Neuronal stem cell (in vitro differentiated cells): ENCODE data around the gene TMCC1.
"Not testable (repeated sequence)": the region's sequence is repeated elsewhere in the genome, so short reads cannot be mapped to it uniquely, and the experiment has no call there.

Experiments used
- DNase-seq: peaks from one replicate; pipeline ENCODE4 v3.0.0-alpha.2; 2013; ENCODE audit warnings: low spot score
- H2AFZ ChIP-seq: one replicate; pipeline ENCODE4 v1.6.1; 2013; ENCODE audit warnings: mild to moderate bottlenecking, low read length, inconsistent platforms
- H2AK5ac ChIP-seq: 2 replicates; pipeline ENCODE4 v1.6.1; 2013; ENCODE audit warnings: low read depth, mild to moderate bottlenecking, inconsistent platforms, low read length, moderate library complexity, mixed read lengths
- H2BK120ac ChIP-seq: 2 replicates; pipeline ENCODE4 v1.6.1; 2013; ENCODE audit warnings: low read depth, mild to moderate bottlenecking, inconsistent platforms, low read length, moderate library complexity, mixed read lengths
- H2BK12ac ChIP-seq: one replicate; pipeline ENCODE4 v1.6.1; 2013; ENCODE audit warnings: low read length, inconsistent platforms
- H2BK15ac ChIP-seq: 2 replicates; pipeline ENCODE4 v1.6.1; 2013; ENCODE audit warnings: mild to moderate bottlenecking, low read length, inconsistent platforms, mixed read lengths
- H2BK5ac ChIP-seq: one replicate; pipeline ENCODE4 v1.6.1; 2013; ENCODE audit warnings: inconsistent platforms, mild to moderate bottlenecking, low read length, moderate library complexity
- H3K14ac ChIP-seq: one replicate; pipeline ENCODE4 v1.6.1; 2013; ENCODE audit warnings: low read length, inconsistent platforms
- H3K18ac ChIP-seq: 2 replicates; pipeline ENCODE4 v1.6.1; 2013; ENCODE audit warnings: low read length, inconsistent platforms
- H3K23ac ChIP-seq: 2 replicates; pipeline ENCODE4 v1.6.1; 2013; ENCODE audit warnings: low read depth, mild to moderate bottlenecking, mixed read lengths, low read length, inconsistent platforms; ENCODE audit not compliant: poor library complexity
- H3K27ac ChIP-seq: replicated peaks from 3 replicates; pipeline ENCODE4 v1.5.1; 2013; ENCODE audit warnings: low read length, inconsistent platforms
- H3K27me3 ChIP-seq, 3 experiments: 2 replicates each; pipeline ENCODE4 v1.6.1; 2013; ENCODE audit warnings: low read length in 3 of 3, mild to moderate bottlenecking in 2 of 3, inconsistent platforms in 1 of 3, low read depth in 1 of 3, mixed read lengths in 1 of 3, moderate library complexity in 1 of 3; ENCODE audit not compliant: control insufficient read depth in 3 of 3, insufficient read depth in 3 of 3
- H3K36me3 ChIP-seq, 2 donors: replicated peaks in 1 of 2; 2 replicates each; pipeline ENCODE4 v1.6.1; 2013; ENCODE audit warnings: low read length in 2 of 2; ENCODE audit not compliant: control insufficient read depth in 2 of 2, insufficient read depth in 2 of 2
- H3K4ac ChIP-seq: 2 replicates; pipeline ENCODE4 v1.6.1; 2013; ENCODE audit warnings: inconsistent platforms, mild to moderate bottlenecking, low read length, moderate library complexity
- H3K4me1 ChIP-seq, 2 donors: 1 replicate in 1 of 2; 2 replicates in 1 of 2; pipeline ENCODE4 v1.6.1; 2013; ENCODE audit warnings: low read length in 2 of 2, low read depth in 1 of 2; ENCODE audit not compliant: control insufficient read depth in 2 of 2, insufficient read depth in 1 of 2
- H3K4me2 ChIP-seq: one replicate; pipeline ENCODE4 v1.6.1; 2013; ENCODE audit warnings: mild to moderate bottlenecking, low read length, inconsistent platforms; ENCODE audit not compliant: insufficient read depth, poor library complexity, severe bottlenecking
- H3K4me3 ChIP-seq, 2 donors: 2 replicates each; pipeline ENCODE4 v1.5.1; 2013; ENCODE audit warnings: low read length in 2 of 2, mild to moderate bottlenecking in 2 of 2, inconsistent platforms in 1 of 2, moderate library complexity in 1 of 2
- H3K79me1 ChIP-seq: one replicate; pipeline ENCODE4 v1.6.1; 2013; ENCODE audit warnings: low read depth, mild to moderate bottlenecking, inconsistent platforms, low read length, moderate library complexity
- H3K9ac ChIP-seq: one replicate; pipeline ENCODE4 v1.6.1; 2013; ENCODE audit warnings: mild to moderate bottlenecking, low read depth, low read length, inconsistent platforms; ENCODE audit not compliant: poor library complexity
- H3K9me3 ChIP-seq, 2 donors: replicated peaks in 1 of 2; 2 replicates each; pipeline versions ENCODE3 to v1.6.1; 2013; ENCODE audit warnings: low read length in 2 of 2, mild to moderate bottlenecking in 2 of 2, inconsistent platforms in 1 of 2, low read depth in 1 of 2, mixed read lengths in 1 of 2, moderate library complexity in 1 of 2; ENCODE audit not compliant: control insufficient read depth in 2 of 2, insufficient read depth in 1 of 2
- H4K8ac ChIP-seq: one replicate; pipeline ENCODE4 v1.6.1; 2013; ENCODE audit warnings: low read depth, mild to moderate bottlenecking, inconsistent platforms, low read length, moderate library complexity
- H4K91ac ChIP-seq: one replicate; pipeline ENCODE4 v1.6.1; 2013; ENCODE audit warnings: low read length, low read depth, mild to moderate bottlenecking, inconsistent platforms; ENCODE audit not compliant: poor library complexity
- WGBS, 2 donors: extraction: QIAGEN DNeasy Blood & Tissue Kit; methylation state at CpG; one replicate each; pipeline ENCODE4 v1.1.7; 2013; ENCODE audit warnings: missing lambda C conversion rate in 2 of 2, mixed read lengths in 1 of 2; ENCODE audit not compliant: insufficient read length in 2 of 2, insufficient replicate concordance in 1 of 2; ENCODE audit errors: extremely low coverage in 2 of 2; 5-methylcytosine and 5-hydroxymethylcytosine counted together

TMCC1 gene

GRCh38 chr3:129864519-129864918, 29.0 kb downstream of the TMCC1 start:
- Histone ChIP-seq H3K4me2 (no peak overlapping the region), H3K14ac (no peak overlapping the region), H3K36me3 (peaks cover 0 to 53% of the 10 kb centered on the region in 2 donors), H2BK120ac (no peak overlapping the region), H3K9ac (no peak overlapping the region), H3K4ac (no peak overlapping the region), H2BK12ac (no peak overlapping the region), H4K8ac (no peak overlapping the region), H3K79me1 (no peaks in the 10 kb centered on the region), H3K27me3 (no peaks in the 10 kb centered on the region), H2AFZ (no peak overlapping the region), H3K23ac (no peak overlapping the region), H2BK15ac (no peak overlapping the region), H3K18ac (no peak overlapping the region), H3K27ac (no peak overlapping the region), H3K4me3 (no peak overlapping the region), H2AK5ac (no peak overlapping the region), H3K4me1 (peaks cover 0 to 1% of the 10 kb centered on the region in 2 donors), H2BK5ac (no peak overlapping the region), H4K91ac (no peak overlapping the region), H3K9me3 (no peaks in the 10 kb centered on the region)
- DNase-seq: no peak
- WGBS, 2 donors: no CpG with 5 or more reads among the region's 1 CpG

GRCh38 chr3:129859272-129859671, 34.2 kb downstream of the TMCC1 start:
- Histone ChIP-seq H2BK5ac (no peak overlapping the region), H3K4me3 (no peak overlapping the region), H3K9ac (no peak overlapping the region), H2AK5ac (no peak overlapping the region), H4K8ac (no peak overlapping the region), H4K91ac (no peak overlapping the region), H3K4me2 (no peak overlapping the region), H3K9me3 (no peaks in the 10 kb centered on the region), H2BK120ac (no peak overlapping the region), H2BK12ac (no peak overlapping the region), H3K27me3 (no peaks in the 10 kb centered on the region), H3K79me1 (peaks cover 4% of the 10 kb centered on the region), H3K14ac (no peak overlapping the region), H3K4me1 (no peaks in the 10 kb centered on the region), H3K36me3 (peaks cover 4 to 42% of the 10 kb centered on the region in 2 donors), H2AFZ (no peak overlapping the region), H2BK15ac (no peak overlapping the region), H3K27ac (no peak overlapping the region), H3K4ac (no peak overlapping the region), H3K23ac (no peak overlapping the region), H3K18ac (no peak overlapping the region)
- no peak for DNase-seq
- no CpG with 5 or more reads among the region's 4 CpGs for WGBS, 2 donors

- Histone ChIP-seq H3K27me3 (no peaks in the 10 kb centered on the region), H2AFZ (no peak overlapping the region), H3K23ac (no peak overlapping the region), H3K18ac (no peak overlapping the region), H4K91ac (no peak overlapping the region), H2BK12ac (no peak overlapping the region), H3K4me1 (no peaks in the 10 kb centered on the region), H3K79me1 (peaks cover 4% of the 10 kb centered on the region), H3K9ac (no peak overlapping the region), H4K8ac (no peak overlapping the region), H3K4me3 (no peak overlapping the region), H2BK15ac (no peak overlapping the region), H3K9me3 (peaks cover 0 to 4% of the 10 kb centered on the region in 2 donors), H3K4me2 (no peak overlapping the region), H3K14ac (no peak overlapping the region), H2AK5ac (no peak overlapping the region), H2BK5ac (no peak overlapping the region), H3K4ac (no peak overlapping the region), H2BK120ac (no peak overlapping the region), H3K36me3 (peaks cover 4 to 48% of the 10 kb centered on the region in 2 donors), H3K27ac (no peak overlapping the region)
- DNase-seq: no peak
- no CpG with 5 or more reads among the region's 1 CpG for WGBS, 2 donors
Measured at GRCh38 chr3:129857899-129858298, 35.6 kb downstream of the TMCC1 start.

- H3K4me3 ChIP-seq, H3K4ac ChIP-seq, H4K8ac ChIP-seq, H2BK15ac ChIP-seq, H3K23ac ChIP-seq, H3K27ac ChIP-seq, H3K9ac ChIP-seq, H3K18ac ChIP-seq, H4K91ac ChIP-seq, H2BK5ac ChIP-seq, H3K27me3 ChIP-seq, H3K4me2 ChIP-seq, H3K79me1 ChIP-seq, H3K4me1 ChIP-seq, H3K9me3 ChIP-seq, DNase-seq, H2AFZ ChIP-seq, H2BK120ac ChIP-seq, H2BK12ac ChIP-seq, H3K14ac ChIP-seq, H2AK5ac ChIP-seq: not testable (repeated sequence)
- H3K36me3 ChIP-seq: peaks cover 7 to 56% of the 10 kb centered on the region in 2 donors
- no CpG with 5 or more reads among the region's 5 CpGs for WGBS, 2 donors
Measured at GRCh38 chr3:129856790-129857189, 36.7 kb downstream of the TMCC1 start.
